ENCODE data around the gene SPON2.
A peak's percentile ranks its signal among the peaks of the same experiment; 100 is the strongest.

Gene SPON2

GRCh38 chr4:1211891-1212545 is 39.6 kb upstream of the SPON2 start:
- no peak for DNase-seq (ENCODE audit: low read depth)
- H3K4me3 ChIP-seq (ENCODE audit: low read length) = no peak overlapping the region
- no peak for TF ChIP-seq CTCF (conservative IDR thresholded peaks at IDR 0.05; ENCODE audit: low read length)

- no peak for TF ChIP-seq CTCF (conservative IDR thresholded peaks at IDR 0.05; ENCODE audit: low read length)
- H3K4me3 ChIP-seq (ENCODE audit: low read length) = no peak overlapping the region
- no peak for DNase-seq (ENCODE audit: low read depth)
Measured at GRCh38 chr4:1211371-1211770, 39.0 kb upstream of the SPON2 start.

DNA sequence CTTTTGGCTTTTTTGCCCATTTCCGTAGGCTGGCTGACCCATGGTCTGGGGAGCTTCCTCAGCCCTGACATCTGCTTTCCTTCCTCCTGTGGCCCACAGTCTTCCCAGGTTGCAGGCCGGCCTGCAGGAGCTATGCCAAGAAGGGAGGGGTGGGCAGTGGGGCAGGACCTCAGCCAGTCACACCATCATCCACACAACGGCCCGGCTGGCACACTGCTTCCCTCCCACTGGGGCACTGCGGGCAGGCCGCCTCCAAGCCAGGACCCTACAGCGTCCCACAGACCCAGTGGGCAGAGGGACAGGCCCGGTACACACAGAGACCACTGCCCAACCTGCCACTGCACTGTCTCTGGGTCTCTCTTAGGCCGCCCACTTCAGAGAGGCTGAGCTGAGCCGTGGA is 38.6 kb upstream of the SPON2 start:
- no peak for DNase-seq (ENCODE audit: low read depth)
- TF ChIP-seq CTCF (conservative IDR thresholded peaks at IDR 0.05; ENCODE audit: low read length) = no peak
- H3K4me3 ChIP-seq (ENCODE audit: low read length) = no peak overlapping the region

DNA sequence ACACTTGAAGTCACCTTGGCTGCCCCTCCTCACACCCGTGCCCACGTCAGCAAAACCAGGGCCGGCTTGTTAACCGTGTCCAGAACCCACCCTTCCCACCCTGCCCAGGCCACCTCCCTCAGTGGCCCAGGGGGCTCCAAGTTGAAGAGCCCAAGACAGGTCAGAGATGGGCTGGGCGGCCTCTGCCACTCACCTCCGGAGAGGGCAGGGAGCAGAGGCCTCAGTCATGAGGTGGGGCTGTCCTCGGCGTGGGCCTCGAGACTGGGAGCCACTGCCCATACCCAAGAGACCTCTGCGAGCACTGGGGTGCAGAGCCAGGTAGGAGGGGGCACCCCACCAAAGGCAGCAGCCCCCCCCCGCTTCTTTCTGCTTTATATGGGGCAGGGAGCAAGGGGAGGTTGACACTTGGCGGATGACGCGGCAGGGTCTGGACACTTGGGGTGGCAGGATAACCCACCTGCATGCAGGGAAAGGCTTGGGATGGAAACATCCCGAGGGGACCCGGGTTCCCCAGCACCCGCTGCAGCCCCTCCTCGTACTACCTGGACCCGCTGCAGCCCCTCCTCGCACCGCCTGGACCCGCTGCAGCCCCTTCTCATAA is 38.0 kb upstream of the SPON2 start:
- no peak for TF ChIP-seq CTCF (conservative IDR thresholded peaks at IDR 0.05; ENCODE audit: low read length)
- H3K4me3 ChIP-seq (ENCODE audit: low read length) = no peak overlapping the region
- no peak for DNase-seq (ENCODE audit: low read depth)

- TF ChIP-seq CTCF (conservative IDR thresholded peaks at IDR 0.05; ENCODE audit: low read length) = no peak
- peak; percentile 64 for DNase-seq (ENCODE audit: low read depth)
- H3K4me3 ChIP-seq (ENCODE audit: low read length) = no peak overlapping the region
Measured at GRCh38 chr4:1209821-1210220, 37.4 kb upstream of the SPON2 start.

DNA sequence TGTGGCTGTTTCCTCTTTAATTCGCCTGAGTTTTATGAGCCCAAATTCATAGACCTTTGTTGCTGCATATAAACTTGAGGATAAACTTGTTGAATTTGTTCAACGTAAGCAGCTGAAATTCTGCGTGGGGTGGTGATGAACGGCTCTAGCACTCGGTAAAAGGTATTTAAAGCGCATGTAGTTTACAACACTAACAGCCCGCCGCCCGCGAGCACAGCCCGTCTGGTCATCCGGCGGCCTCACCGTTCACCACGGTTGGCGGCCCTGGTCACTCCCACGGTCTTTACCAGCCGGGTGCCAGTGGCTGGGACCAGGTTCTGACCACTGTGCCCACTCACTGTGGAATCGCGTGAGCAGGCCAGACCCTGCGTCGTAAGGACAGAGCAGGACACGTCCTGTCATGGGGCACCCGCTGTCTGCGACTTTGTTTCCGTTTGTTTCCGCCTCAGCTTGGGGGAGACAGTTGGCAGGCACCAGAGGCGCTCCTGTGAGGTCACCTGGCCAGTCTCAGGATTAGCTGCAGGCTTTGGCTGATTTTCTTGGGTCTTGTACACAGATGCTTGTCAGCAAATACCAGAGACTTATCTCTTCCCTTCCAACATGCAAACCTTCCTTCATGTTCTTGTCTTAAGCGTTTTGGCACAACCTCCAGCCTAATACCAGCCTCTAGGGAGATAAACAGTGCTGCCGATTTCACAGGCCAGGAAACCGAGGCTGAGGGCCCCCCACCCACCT is 36.8 kb upstream of the SPON2 start:
- no peak for TF ChIP-seq CTCF (conservative IDR thresholded peaks at IDR 0.05; ENCODE audit: low read length)
- H3K4me3 ChIP-seq (ENCODE audit: low read length) = no peak overlapping the region
- DNase-seq (ENCODE audit: low read depth) = no peak
